Testis (tissue), 3 donors: ENCODE data around the gene HTATSF1. TPM values are rescaled to one million over a fixed set of nuclear protein-coding genes. Genes with fewer than 3 reads are reported as not detected.

Experiments
- DNase-seq: peaks from one replicate; pipeline ENCODE4 v3.0.0-alpha.2; 2019
- H3K27ac ChIP-seq, 2 donors: fragments of 200-600 bp; sonication (generic); one replicate each; pipeline ENCODE4 v1.5.1; 2019
- H3K27me3 ChIP-seq: fragments of 200-600 bp; sonication (generic); one replicate; pipeline ENCODE4 v1.5.1; 2019
- H3K36me3 ChIP-seq: fragments of 200-600 bp; sonication (generic); one replicate; pipeline ENCODE4 v1.5.1; 2017; ENCODE audit warnings: low read depth; ENCODE audit errors: missing control alignments
- H3K4me1 ChIP-seq: fragments of 200-600 bp; sonication (generic); one replicate; pipeline ENCODE4 v1.5.1; 2019
- H3K4me3 ChIP-seq, 2 donors: fragments of 200-600 bp; sonication (generic); one replicate each; pipeline ENCODE4 v1.5.1; 2017 to 2019
- H3K9me3 ChIP-seq: fragments of 200-600 bp; sonication (generic); one replicate; pipeline ENCODE4 v1.5.1; 2017
- POLR2A ChIP-seq: fragments of 450-650 bp; IDR thresholded peaks from one replicate; pipeline ENCODE4 v1.6.1; 2017; ENCODE audit warnings: antibody characterized with exemption, mild to moderate bottlenecking, moderate library complexity
- WGBS, 2 donors: methylation state at CpG; one replicate each; pipeline ENCODE4 v1.1.5; 2018; 5-methylcytosine and 5-hydroxymethylcytosine counted together
- intact Hi-C: fragments of 100-400 bp; cut with DNase I; formaldehyde crosslinking; loops from one replicate; pipeline ENCODE4 v1.15.1; 2023; ENCODE audit warnings: low total_unique reads
- polyA plus RNA-seq: library from polyadenylated mRNA; stranded (reverse); fragments of 350-450 nt; fragmentation: Illumina TruSeq; extraction: RNeasy Lipid Tissue Mini Kit (QIAGEN cat#74804); gene quantifications from one replicate; pipeline ENCODE4 v1.2.3, GENCODE V29; 2014; ENCODE audit warnings: low read depth, low replicate concordance; ENCODE audit not compliant: insufficient read depth
- total RNA-seq, 2 donors: library from RNA; depleted of rRNA; stranded (reverse); fragments of >200 nt; gene quantifications; one replicate each; pipeline ENCODE4 v1.2.3, GENCODE V29; 2016
- TF ChIP-seq, protein P1 (sequence below), 3 experiments: fragments of 450-650 bp in 2 of 3; fragments of 200-600 bp in 1 of 3; sonication (generic) in 1 of 3; IDR thresholded peaks; one replicate each; pipeline ENCODE4 v1.5.1; 2016 to 2019; ENCODE audit warnings: antibody characterized with exemption in 3 of 3, mild to moderate bottlenecking in 2 of 3, moderate library complexity in 1 of 3

HTATSF1 gene
- total and polyA plus RNA-seq, 3 donors from 2014 or later = 65.3 to 115 (median 103) TPM

DNA sequence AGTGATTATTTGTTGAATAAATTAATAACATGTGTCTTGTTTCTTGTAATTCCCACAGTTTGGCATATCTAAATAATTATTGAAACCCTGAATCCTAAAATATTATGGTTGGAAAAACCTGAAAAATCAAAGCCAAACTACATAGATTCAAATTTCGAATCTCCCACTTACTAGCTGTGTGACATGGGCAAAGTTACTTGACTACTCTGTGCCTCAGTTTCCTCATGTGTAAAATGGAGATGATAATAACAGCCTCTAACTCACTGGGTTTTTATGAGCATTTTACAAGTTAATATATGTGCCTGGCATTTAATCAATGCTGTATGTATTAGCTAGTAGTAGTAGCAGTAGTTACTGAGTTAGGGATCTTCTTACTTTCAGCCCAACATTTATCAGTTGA is 44.3 kb upstream of the HTATSF1 start:
- no peak overlapping the region for H3K4me3 ChIP-seq
- H3K4me1 ChIP-seq = no peaks in the 10 kb centered on the region
- 81 to 92% methylated on average over 1 of the region's 1 CpG for WGBS, 2 donors
- TF ChIP-seq, protein P1, sequence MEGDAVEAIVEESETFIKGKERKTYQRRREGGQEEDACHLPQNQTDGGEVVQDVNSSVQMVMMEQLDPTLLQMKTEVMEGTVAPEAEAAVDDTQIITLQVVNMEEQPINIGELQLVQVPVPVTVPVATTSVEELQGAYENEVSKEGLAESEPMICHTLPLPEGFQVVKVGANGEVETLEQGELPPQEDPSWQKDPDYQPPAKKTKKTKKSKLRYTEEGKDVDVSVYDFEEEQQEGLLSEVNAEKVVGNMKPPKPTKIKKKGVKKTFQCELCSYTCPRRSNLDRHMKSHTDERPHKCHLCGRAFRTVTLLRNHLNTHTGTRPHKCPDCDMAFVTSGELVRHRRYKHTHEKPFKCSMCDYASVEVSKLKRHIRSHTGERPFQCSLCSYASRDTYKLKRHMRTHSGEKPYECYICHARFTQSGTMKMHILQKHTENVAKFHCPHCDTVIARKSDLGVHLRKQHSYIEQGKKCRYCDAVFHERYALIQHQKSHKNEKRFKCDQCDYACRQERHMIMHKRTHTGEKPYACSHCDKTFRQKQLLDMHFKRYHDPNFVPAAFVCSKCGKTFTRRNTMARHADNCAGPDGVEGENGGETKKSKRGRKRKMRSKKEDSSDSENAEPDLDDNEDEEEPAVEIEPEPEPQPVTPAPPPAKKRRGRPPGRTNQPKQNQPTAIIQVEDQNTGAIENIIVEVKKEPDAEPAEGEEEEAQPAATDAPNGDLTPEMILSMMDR (IDR thresholded peaks at IDR 0.05) = no peak
- TF ChIP-seq POLR2A = no peak
- no peaks in the 10 kb centered on the region for H3K9me3 ChIP-seq
- no peak for DNase-seq
- no peaks in the 10 kb centered on the region for H3K36me3 ChIP-seq
- H3K27ac ChIP-seq = no peak overlapping the region
- intact Hi-C loops = no loop called here
- H3K27me3 ChIP-seq = no peaks in the 10 kb centered on the region

DNA sequence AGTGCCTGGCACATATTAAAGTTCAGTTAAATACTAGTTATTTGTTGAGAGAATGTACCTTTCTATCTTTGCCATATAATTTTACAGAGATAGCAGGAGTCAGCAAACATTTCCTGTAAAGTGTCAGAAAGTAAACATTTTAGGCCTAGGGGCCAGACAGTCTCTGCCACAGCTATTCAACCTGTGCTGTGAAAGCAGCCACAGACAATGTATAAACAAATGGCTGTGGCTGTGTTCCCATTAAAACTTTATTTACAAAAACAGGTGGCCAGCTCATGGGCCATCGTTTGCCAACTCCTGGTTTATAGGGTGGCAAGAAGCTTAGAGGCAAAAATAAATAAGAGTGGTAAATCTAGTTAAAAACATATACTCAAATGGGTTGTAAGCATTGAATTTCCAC is 43.6 kb upstream of the HTATSF1 start:
- no peak overlapping the region for H3K4me3 ChIP-seq
- no peak for DNase-seq
- H3K27ac ChIP-seq = no peak overlapping the region
- no peaks in the 10 kb centered on the region for H3K27me3 ChIP-seq
- H3K4me1 ChIP-seq = no peaks in the 10 kb centered on the region
- H3K9me3 ChIP-seq = no peaks in the 10 kb centered on the region
- no peak for TF ChIP-seq POLR2A
- TF ChIP-seq, protein P1 (IDR thresholded peaks at IDR 0.05) = no peak
- no peaks in the 10 kb centered on the region for H3K36me3 ChIP-seq
- intact Hi-C loops = no loop called here
- WGBS, 2 donors = 58 to 86% methylated on average over 1 of the region's 1 CpG

- Histone ChIP-seq H3K4me3 (no peak overlapping the region), H3K27me3 (no peaks in the 10 kb centered on the region), H3K4me1 (no peaks in the 10 kb centered on the region), H3K36me3 (no peaks in the 10 kb centered on the region), H3K27ac (no peak overlapping the region), H3K9me3 (no peaks in the 10 kb centered on the region)
- intact Hi-C loops = no loop called here
- no peak for DNase-seq
- 79 to 88% methylated on average over 4 to 6 of the region's 6 CpGs for WGBS, 2 donors
- TF ChIP-seq, protein P1 (IDR thresholded peaks at IDR 0.05) = no peak
- TF ChIP-seq POLR2A = no peak
Observed at GRCh38 chrX:136456133-136456532, 41.3 kb upstream of the HTATSF1 start.

GRCh38 chrX:136457303-136457917 is 40.0 kb upstream of the HTATSF1 start:
- DNase-seq = no peak
- H3K27me3 ChIP-seq = no peaks in the 10 kb centered on the region
- H3K27ac ChIP-seq = no peak overlapping the region
- no peaks in the 10 kb centered on the region for H3K36me3 ChIP-seq
- TF ChIP-seq POLR2A = no peak
- TF ChIP-seq, protein P1 (IDR thresholded peaks at IDR 0.05) = no peak
- WGBS, 2 donors = 72 to 87% methylated on average over 5 of the region's 5 CpGs
- H3K9me3 ChIP-seq = no peaks in the 10 kb centered on the region
- no peak overlapping the region for H3K4me3 ChIP-seq
- no peaks in the 10 kb centered on the region for H3K4me1 ChIP-seq
- intact Hi-C loops = no loop called here

- Histone ChIP-seq H3K27me3 (no peaks in the 10 kb centered on the region), H3K36me3 (no peaks in the 10 kb centered on the region), H3K4me3 (no peak overlapping the region), H3K4me1 (no peaks in the 10 kb centered on the region), H3K9me3 (no peaks in the 10 kb centered on the region), H3K27ac (no peak overlapping the region)
- no peak for DNase-seq
- TF ChIP-seq POLR2A = no peak
- TF ChIP-seq, protein P1 (IDR thresholded peaks at IDR 0.05) = no peak
- WGBS, 2 donors = 77 to 82% methylated on average over 3 of the region's 3 CpGs
- intact Hi-C loops = no loop called here
Observed at GRCh38 chrX:136464589-136464988, 32.8 kb upstream of the HTATSF1 start.
